ENCODE measurements around the gene ATAD3C.
"Not testable (repeated sequence)": the region's sequence is repeated elsewhere in the genome, so short reads cannot be mapped to it uniquely, and the experiment has no call there.

GRCh38 chr1:1505801-1506200 is 56.3 kb downstream of the ATAD3C start:
- TF ChIP-seq CTCF (IDR thresholded peaks at IDR 0.05; ENCODE audit: extremely low read depth in 1 of 2, insufficient read depth in 1 of 2, low read depth in 1 of 2, low read length in 2 of 2); EZH2 (IDR thresholded peaks at IDR 0.05; ENCODE audit: borderline replicate concordance, low read depth, low read length, severe bottlenecking); MAX (IDR thresholded peaks at IDR 0.05; ENCODE audit: insufficient read depth, insufficient read length); POLR2AphosphoS5 (IDR thresholded peaks at IDR 0.05; ENCODE audit: insufficient read depth, low read depth, low read length); POLR2A (IDR thresholded peaks at IDR 0.05; ENCODE audit: low read depth, low read length); MYC (IDR thresholded peaks at IDR 0.05; ENCODE audit: low read depth, low read length): not testable (repeated sequence)

All from endothelial cell of umbilical vein (primary cell).